Activated CD8-positive, alpha-beta memory T cell treated with anti-CD3 and anti-CD28 coated beads for 36 hours (primary cell): ENCODE data around the gene ABL1. TPM values are rescaled to one million over a fixed set of nuclear protein-coding genes. Genes with fewer than 3 reads are reported as not detected.
"Not testable (repeated sequence)": the region's sequence is repeated elsewhere in the genome, so short reads cannot be mapped to it uniquely, and the experiment has no call there.

Experiments used
- CTCF ChIA-PET: fragments of 350-600 bp; sonication (Branson Sonifier 250); formaldehyde crosslinking; loops from one replicate; lab custom pipeline; 2021; ENCODE audit warnings: antibody characterized with exemption; lab: Charles Lee
- POLR2A ChIA-PET: fragments of 350-600 bp; sonication (Branson Sonifier 250); formaldehyde crosslinking; loops from one replicate; lab custom pipeline; 2021; ENCODE audit warnings: antibody characterized with exemption; lab: Charles Lee
- total RNA-seq, 2 experiments: library from RNA; stranded (reverse); gene quantifications; one replicate each; pipeline ENCODE4 v1.2.3, GENCODE V29; 2021

The ABL1 gene
- total RNA-seq, 2 experiments from 2014 or later, result 41.7 to 41.8 TPM

GRCh38 chr9:130905902-130906734, 71.1 kb downstream of the ABL1 start:
- POLR2A ChIA-PET, result no interaction called here
- CTCF ChIA-PET, result interaction anchor here (0.6 kb wide), 1 partner anchor 1477 kb away, joined by 4 read pairs; no protein-coding TSS in a partner anchor

- ChIA-PET POLR2A (no interaction called here), CTCF (no interaction called here)
Measured at GRCh38 chr9:130906735-130907416, 71.8 kb downstream of the ABL1 start.

GRCh38 chr9:130908146-130908877, 73.3 kb downstream of the ABL1 start:
- ChIA-PET POLR2A (no interaction called here), CTCF (interaction anchor here (0.7 kb wide), 1 partner anchor 14 kb away, joined by 3 read pairs; no protein-coding TSS in a partner anchor)

GRCh38 chr9:130908878-130909355, 73.9 kb downstream of the ABL1 start:
- ChIA-PET CTCF (no interaction called here), POLR2A (no interaction called here)

GRCh38 chr9:130910041-130910440, 75.0 kb downstream of the ABL1 start:
- CTCF ChIA-PET, POLR2A ChIA-PET: not testable (repeated sequence)

- POLR2A ChIA-PET, CTCF ChIA-PET: not testable (repeated sequence)
Measured at GRCh38 chr9:130910670-130911069, 75.6 kb downstream of the ABL1 start.

- ChIA-PET POLR2A (no interaction called here), CTCF (no interaction called here)
Measured at GRCh38 chr9:130911254-130912049, 76.4 kb downstream of the ABL1 start.

GRCh38 chr9:130912932-130913598, 78.0 kb downstream of the ABL1 start:
- ChIA-PET CTCF (interaction anchor here (0.7 to 1.1 kb wide), 2 partner anchors 10 to 49 kb away, joined by 3 read pairs; no protein-coding TSS in a partner anchor), POLR2A (no interaction called here)

- POLR2A ChIA-PET, result no interaction called here
- CTCF ChIA-PET, result interaction anchor here (1.1 kb wide), 1 partner anchor 10 kb away, joined by 3 read pairs; no protein-coding TSS in a partner anchor
Measured at GRCh38 chr9:130913599-130914416, 78.8 kb downstream of the ABL1 start.

GRCh38 chr9:130914417-130915095, 79.5 kb downstream of the ABL1 start:
- ChIA-PET CTCF (no interaction called here), POLR2A (no interaction called here)

- ChIA-PET CTCF (no interaction called here), POLR2A (no interaction called here)
Measured at GRCh38 chr9:130915096-130915447, 80.0 kb downstream of the ABL1 start.

- ChIA-PET CTCF (no interaction called here), POLR2A (no interaction called here)
Measured at GRCh38 chr9:130917168-130917960, 82.3 kb downstream of the ABL1 start.

GRCh38 chr9:130918101-130918825, 83.2 kb downstream of the ABL1 start:
- ChIA-PET POLR2A (no interaction called here), CTCF (interaction anchor here (0.6 kb wide), 1 partner anchor 59 kb away, joined by 5 read pairs; no protein-coding TSS in a partner anchor)

- ChIA-PET POLR2A (no interaction called here), CTCF (interaction anchor here (0.6 kb wide), 1 partner anchor 60 kb away, joined by 5 read pairs; no protein-coding TSS in a partner anchor)
Measured at GRCh38 chr9:130918826-130919558, 83.9 kb downstream of the ABL1 start.

GRCh38 chr9:130919559-130920145, 84.6 kb downstream of the ABL1 start:
- ChIA-PET POLR2A (no interaction called here), CTCF (no interaction called here)
